Neutrophil (primary cell): ENCODE measurements around the gene TMEM79.

Source experiments
- H3K27ac ChIP-seq: fragments of 200-600 bp; sonication (generic); 2 replicates; pipeline ENCODE4 v1.5.1; 2016; ENCODE audit warnings: mild to moderate bottlenecking, moderate library complexity
- H3K27me3 ChIP-seq: fragments of 200-600 bp; sonication (generic); 2 replicates; pipeline ENCODE4 v1.6.0; 2016; ENCODE audit warnings: mild to moderate bottlenecking
- H3K36me3 ChIP-seq: fragments of 200-600 bp; sonication (generic); 2 replicates; pipeline ENCODE4 v1.5.1; 2017
- H3K4me1 ChIP-seq, 2 experiments: fragments of 200-600 bp in 1 of 2; sonication (generic) in 1 of 2; 1 replicate in 1 of 2; 2 replicates in 1 of 2; pipeline versions ENCODE4 v1.5.1 to v1.6.1; 2013 to 2016; ENCODE audit warnings: low read depth in 1 of 2, low read length in 1 of 2, mild to moderate bottlenecking in 1 of 2, moderate library complexity in 1 of 2; ENCODE audit not compliant: control insufficient read depth in 1 of 2, insufficient read depth in 1 of 2
- H3K4me3 ChIP-seq, 2 experiments: fragments of 200-600 bp in 1 of 2; sonication (generic) in 1 of 2; 1 replicate in 1 of 2; 2 replicates in 1 of 2; pipeline ENCODE4 v1.5.1; 2013 to 2016; ENCODE audit warnings: low read depth in 1 of 2, low read length in 1 of 2, mild to moderate bottlenecking in 1 of 2, moderate library complexity in 1 of 2
- H3K9me3 ChIP-seq: fragments of 200-600 bp; sonication (generic); 2 replicates; pipeline ENCODE4 v1.5.1; 2016
- TF ChIP-seq, protein P1 (sequence below): fragments of 200-600 bp; sonication (generic); IDR thresholded peaks from 2 replicates; pipeline ENCODE4 v1.5.1; 2016; ENCODE audit warnings: antibody characterized with exemption

The TMEM79 gene

DNA sequence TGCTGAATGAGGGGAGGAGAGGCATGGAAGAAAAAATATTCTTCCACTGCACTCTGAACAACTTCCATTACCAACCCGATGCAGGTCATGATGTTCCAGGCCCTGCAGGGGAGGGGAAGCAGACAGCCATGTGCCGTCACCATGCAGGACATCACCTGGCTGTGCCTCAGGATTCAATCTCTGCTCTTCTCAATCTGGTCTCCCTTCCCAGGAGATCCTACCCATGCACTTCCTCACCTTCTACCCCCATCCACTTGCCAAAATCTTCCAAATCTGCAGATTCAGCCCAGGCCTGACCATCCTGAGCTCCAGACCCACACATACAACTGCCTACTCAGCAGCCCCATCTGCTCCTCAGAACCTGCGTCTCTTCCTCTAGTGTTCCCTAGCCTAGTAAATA, 30.5 kb upstream of the TMEM79 start:
- H3K4me3 ChIP-seq: no peak overlapping the region
- peaks cover 100% of the 10 kb centered on the region for H3K36me3 ChIP-seq
- H3K27me3 ChIP-seq: no peaks in the 10 kb centered on the region
- no peak overlapping the region for H3K27ac ChIP-seq
- H3K4me1 ChIP-seq: no peaks in the 10 kb centered on the region
- TF ChIP-seq, protein P1, sequence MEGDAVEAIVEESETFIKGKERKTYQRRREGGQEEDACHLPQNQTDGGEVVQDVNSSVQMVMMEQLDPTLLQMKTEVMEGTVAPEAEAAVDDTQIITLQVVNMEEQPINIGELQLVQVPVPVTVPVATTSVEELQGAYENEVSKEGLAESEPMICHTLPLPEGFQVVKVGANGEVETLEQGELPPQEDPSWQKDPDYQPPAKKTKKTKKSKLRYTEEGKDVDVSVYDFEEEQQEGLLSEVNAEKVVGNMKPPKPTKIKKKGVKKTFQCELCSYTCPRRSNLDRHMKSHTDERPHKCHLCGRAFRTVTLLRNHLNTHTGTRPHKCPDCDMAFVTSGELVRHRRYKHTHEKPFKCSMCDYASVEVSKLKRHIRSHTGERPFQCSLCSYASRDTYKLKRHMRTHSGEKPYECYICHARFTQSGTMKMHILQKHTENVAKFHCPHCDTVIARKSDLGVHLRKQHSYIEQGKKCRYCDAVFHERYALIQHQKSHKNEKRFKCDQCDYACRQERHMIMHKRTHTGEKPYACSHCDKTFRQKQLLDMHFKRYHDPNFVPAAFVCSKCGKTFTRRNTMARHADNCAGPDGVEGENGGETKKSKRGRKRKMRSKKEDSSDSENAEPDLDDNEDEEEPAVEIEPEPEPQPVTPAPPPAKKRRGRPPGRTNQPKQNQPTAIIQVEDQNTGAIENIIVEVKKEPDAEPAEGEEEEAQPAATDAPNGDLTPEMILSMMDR: no peak
- H3K9me3 ChIP-seq: no peaks in the 10 kb centered on the region

DNA sequence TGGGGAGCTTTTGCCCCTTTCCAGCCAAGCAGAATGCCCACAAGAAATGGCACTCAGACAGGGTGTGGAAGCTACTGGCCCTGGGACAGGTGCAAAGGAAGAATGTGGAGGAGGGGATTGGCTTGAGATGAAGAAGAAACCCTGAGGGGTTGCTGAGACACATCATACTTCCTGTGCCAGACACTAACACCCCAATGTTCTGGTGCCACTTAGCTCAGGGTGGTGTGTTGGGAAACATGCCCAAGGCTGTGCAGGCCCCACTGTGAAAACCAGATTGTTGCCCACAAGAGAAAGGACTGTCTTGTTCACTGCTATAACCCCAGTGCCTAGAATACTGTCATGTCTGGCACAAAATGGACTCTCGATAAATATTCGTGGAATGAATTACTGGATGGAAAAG, 26.4 kb upstream of the TMEM79 start:
- Histone ChIP-seq H3K27ac (peak overlapping the region; percentile 31), H3K4me3 (no peak overlapping the region), H3K4me1 (no peaks in the 10 kb centered on the region), H3K27me3 (no peaks in the 10 kb centered on the region), H3K9me3 (no peaks in the 10 kb centered on the region), H3K36me3 (peaks cover 100% of the 10 kb centered on the region)
- TF ChIP-seq, protein P1: no peak

DNA sequence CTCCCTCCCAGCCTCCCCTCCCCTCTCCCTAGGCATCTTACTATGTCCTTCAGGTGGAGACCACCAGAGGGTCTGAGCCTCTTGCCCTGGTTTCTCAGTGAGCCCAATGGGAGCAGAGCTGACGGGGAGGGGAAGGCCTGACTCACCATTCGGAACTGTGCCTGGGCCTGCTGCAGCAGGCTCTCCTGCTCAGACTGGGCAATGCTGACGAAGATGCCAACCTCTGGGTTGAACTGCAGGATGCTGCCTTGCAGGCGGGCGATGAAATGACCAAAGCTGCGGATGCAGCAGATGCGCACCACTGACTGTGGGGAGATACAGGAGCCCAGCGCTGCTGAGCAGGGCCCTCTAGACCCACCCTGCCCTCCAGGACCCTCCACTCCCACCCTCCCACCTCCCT, 25.3 kb upstream of the TMEM79 start:
- Histone ChIP-seq H3K9me3 (no peaks in the 10 kb centered on the region), H3K27ac (no peak overlapping the region), H3K36me3 (peaks cover 100% of the 10 kb centered on the region), H3K4me3 (no peak overlapping the region), H3K4me1 (no peaks in the 10 kb centered on the region), H3K27me3 (no peaks in the 10 kb centered on the region)
- TF ChIP-seq, protein P1: no peak

DNA sequence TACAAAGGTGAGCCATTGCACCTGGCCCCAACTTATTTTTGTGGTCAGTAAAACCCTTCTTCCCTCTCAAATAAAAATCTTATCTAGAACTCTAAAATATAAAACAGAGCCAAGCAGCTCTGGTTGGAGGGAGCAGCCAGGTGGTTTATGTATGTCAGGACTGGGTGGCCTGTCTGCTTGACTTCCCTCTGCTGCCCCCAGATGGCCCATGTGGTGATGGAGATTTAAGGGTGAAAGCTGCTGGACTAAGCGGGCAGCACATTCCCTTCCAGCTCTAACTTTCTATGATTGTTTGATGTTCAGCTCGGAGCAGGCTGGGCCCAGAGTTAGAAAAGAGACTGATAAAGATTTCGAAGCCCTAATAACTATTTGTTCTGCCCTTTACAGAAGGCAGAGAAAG, 24.3 kb upstream of the TMEM79 start:
- H3K36me3 ChIP-seq: peaks cover 99% of the 10 kb centered on the region
- no peak overlapping the region for H3K4me3 ChIP-seq
- no peak overlapping the region for H3K27ac ChIP-seq
- H3K4me1 ChIP-seq: no peaks in the 10 kb centered on the region
- TF ChIP-seq, protein P1: no peak
- H3K9me3 ChIP-seq: no peaks in the 10 kb centered on the region
- H3K27me3 ChIP-seq: no peaks in the 10 kb centered on the region

DNA sequence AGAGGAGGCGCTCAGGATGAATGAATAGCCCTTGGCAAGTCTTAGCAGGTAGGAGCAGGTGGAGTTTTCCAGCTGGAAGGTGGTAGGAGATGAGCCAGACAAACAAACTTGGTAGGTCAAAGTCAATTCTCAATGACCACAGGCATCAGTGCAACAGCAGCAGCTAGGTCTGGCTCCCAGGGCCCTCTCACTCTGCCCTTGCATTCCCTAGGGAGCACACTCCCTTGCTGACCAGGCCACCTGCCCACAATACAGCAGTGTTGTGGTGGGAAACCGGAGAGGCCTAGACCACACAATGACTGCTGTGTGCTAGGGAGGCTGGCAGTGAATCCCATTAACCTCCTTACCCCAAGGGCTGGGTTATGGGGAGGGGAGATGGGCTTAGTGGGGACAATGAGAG, 23.2 kb upstream of the TMEM79 start:
- TF ChIP-seq, protein P1: no peak
- Histone ChIP-seq H3K27ac (no peak overlapping the region), H3K27me3 (no peaks in the 10 kb centered on the region), H3K4me3 (no peak overlapping the region), H3K4me1 (no peaks in the 10 kb centered on the region), H3K9me3 (no peaks in the 10 kb centered on the region), H3K36me3 (peaks cover 99% of the 10 kb centered on the region)
